GM10248 (cell line): ENCODE results near the gene ELK4.

ENCODE experiments used
- CTCF ChIA-PET: fragments of 300-600 bp; sonication (Branson Sonifier 250); formaldehyde crosslinking; extraction: SDS; loops from one replicate; lab custom pipeline; 2021; ENCODE audit warnings: antibody characterized with exemption; lab: Yijun Ruan, JAX
- POLR2A ChIA-PET: fragments of 350-650 bp; sonication (Branson Sonifier 250); formaldehyde crosslinking; extraction: SDS; loops from one replicate; lab custom pipeline; 2020; ENCODE audit warnings: antibody characterized with exemption; lab: Yijun Ruan, JAX
- DNase-seq: peaks from one replicate; pipeline ENCODE4 v3.0.0; 2012; ENCODE audit errors: extremely low spot score
- TF ChIP-seq, protein P1 (sequence below): IDR thresholded peaks from 2 replicates; pipeline ENCODE4 v1.5.1; 2012; ENCODE audit warnings: mild to moderate bottlenecking, low read depth; ENCODE audit errors: extremely low read depth, missing control alignments, control extremely low read depth

Gene ELK4

DNA sequence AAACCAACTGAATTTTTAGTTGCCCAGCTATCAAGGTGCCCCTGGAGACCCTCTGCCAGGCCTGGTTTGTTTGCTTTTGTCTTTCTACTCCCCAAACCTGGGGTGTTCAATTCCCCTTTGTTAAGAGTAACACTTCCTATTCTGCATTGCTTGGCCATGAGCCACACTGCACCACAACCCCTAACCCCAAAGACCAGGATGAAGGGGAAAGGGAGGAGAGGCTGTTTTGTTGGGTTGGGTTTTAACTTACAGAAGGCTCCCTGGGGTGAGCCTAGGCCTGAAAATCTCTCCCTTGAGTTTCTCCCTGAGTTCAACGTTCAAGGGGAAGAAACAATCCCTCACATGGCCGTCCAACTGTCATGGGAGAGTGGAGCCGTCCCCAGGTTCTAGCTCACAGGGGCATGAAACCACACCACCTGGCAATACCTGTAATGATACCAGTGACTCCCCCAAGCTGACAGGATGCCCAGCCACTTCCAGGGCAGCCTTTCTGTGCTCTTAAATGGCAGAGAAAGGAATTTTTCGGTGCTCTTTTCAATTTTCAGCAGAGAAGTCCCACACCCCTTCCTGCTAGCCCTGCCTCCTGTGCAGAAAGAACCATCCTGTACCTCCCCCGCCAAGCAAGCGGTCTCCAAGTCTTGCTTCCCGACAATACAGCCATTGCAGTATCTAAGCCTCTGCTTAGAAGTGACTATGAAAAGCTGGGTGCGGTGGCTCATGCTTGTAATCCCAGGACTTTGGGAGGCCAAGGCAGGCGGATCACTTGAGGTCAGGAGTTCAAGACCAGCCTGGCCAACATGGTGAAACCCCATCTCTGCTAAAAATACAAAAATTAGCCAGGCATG is 33.6 kb upstream of the ELK4 start:
- DNase-seq = no peak
- ChIA-PET CTCF (interaction anchor here (1.4 to 8.4 kb wide), 4 partner anchors 8 to 75 kb away, joined by 4 to 157 read pairs (median 48); no protein-coding TSS in a partner anchor), POLR2A (no interaction called here)
- TF ChIP-seq, protein P1, sequence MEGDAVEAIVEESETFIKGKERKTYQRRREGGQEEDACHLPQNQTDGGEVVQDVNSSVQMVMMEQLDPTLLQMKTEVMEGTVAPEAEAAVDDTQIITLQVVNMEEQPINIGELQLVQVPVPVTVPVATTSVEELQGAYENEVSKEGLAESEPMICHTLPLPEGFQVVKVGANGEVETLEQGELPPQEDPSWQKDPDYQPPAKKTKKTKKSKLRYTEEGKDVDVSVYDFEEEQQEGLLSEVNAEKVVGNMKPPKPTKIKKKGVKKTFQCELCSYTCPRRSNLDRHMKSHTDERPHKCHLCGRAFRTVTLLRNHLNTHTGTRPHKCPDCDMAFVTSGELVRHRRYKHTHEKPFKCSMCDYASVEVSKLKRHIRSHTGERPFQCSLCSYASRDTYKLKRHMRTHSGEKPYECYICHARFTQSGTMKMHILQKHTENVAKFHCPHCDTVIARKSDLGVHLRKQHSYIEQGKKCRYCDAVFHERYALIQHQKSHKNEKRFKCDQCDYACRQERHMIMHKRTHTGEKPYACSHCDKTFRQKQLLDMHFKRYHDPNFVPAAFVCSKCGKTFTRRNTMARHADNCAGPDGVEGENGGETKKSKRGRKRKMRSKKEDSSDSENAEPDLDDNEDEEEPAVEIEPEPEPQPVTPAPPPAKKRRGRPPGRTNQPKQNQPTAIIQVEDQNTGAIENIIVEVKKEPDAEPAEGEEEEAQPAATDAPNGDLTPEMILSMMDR = no peak

DNA sequence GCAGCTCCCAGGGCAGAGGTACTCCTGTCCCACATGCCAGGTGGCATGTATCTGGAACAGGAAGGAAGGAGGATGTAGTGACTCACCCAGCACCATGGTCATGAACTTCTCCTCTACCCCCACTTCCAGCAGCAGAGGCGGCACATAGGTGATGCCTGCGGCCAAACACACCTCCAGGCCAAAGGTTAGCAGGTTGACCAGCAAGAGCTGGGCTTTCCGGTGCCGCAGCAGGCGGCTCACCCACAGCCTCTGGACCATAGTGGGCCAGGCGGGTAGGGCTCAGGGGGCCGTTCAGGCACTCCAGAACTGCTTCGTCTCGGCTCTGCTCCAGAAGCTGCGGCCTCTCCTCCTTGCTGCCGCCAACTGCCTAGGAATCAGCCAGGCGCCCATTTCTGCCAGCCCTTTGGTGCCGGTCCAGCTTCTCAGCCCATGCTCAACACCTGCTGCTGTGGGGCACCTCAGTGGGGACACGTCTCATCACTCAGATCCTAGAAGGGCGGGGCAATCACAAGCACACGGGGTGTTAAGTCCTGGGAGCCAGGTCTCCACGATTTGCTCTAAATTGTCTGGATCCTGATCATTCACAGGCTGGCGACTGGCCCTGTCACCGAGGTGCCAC is 32.7 kb upstream of the ELK4 start:
- ChIA-PET POLR2A (no interaction called here), CTCF (interaction anchor here (0.9 to 11.9 kb wide), 6 partner anchors 7 to 312 kb away, joined by 3 to 509 read pairs (median 28); no protein-coding TSS in a partner anchor)
- no peak for DNase-seq
- TF ChIP-seq, protein P1 = no peak

DNA sequence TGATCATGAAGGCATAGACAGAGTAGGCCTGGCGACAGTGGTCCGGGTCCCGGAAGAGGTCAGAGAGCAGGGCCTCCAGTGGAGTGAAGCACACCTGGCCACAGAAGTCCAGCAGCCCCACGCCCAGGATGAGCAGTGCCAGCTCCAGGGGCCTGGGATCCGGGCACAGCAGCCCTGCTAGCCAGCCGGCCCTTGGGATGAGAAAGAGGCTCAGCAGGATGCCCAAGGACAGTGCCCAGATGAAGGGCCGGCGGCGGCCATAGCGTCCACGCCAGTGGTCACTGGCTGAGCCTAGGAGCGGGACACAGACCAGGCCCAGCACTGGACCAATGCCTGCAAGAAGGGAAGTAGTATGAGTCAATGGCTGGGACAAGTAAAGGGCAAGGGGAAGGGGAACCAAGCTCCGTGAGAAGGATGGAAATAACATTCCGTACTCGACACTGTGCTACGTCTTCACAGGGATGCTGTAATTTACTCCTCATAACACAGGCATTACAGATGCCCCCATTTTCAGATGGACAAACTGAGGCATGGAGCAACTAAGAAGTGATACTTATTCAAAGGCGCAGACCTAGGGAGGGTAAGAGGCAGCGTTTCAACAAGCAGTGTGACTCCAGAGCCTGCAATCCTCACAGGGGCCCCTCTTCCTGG is 31.6 kb upstream of the ELK4 start:
- no peak for DNase-seq
- ChIA-PET CTCF (interaction anchor here (0.9 to 11.9 kb wide), 5 partner anchors 6 to 313 kb away, joined by 3 to 509 read pairs (median 157); no protein-coding TSS in a partner anchor), POLR2A (no interaction called here)
- TF ChIP-seq, protein P1 = no peak

DNA sequence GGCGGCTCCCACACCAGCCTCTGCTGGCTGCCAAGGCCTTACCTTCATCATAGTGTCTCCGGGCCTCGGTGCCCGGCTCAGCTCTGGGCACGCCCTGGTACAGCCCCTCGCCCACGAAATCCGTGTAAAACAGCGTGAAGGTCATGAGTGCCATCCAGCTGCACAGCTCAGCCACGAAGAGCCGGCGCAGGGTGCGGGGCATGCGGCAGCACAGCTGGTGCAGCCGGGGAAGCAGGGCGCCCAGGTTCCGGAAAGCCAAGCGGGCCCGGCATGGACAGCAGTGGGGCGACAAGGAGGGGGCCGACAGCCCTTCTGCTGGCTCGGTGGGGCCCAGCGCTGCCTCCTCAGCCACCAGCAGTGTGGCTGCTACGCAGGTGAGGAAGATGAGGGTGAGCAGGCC is 31.0 kb upstream of the ELK4 start:
- ChIA-PET CTCF (interaction anchor here (1.0 to 11.9 kb wide), 5 partner anchors 18 to 315 kb away, joined by 3 to 509 read pairs (median 173); no protein-coding TSS in a partner anchor), POLR2A (no interaction called here)
- DNase-seq = no peak
- TF ChIP-seq, protein P1 = no peak

DNA sequence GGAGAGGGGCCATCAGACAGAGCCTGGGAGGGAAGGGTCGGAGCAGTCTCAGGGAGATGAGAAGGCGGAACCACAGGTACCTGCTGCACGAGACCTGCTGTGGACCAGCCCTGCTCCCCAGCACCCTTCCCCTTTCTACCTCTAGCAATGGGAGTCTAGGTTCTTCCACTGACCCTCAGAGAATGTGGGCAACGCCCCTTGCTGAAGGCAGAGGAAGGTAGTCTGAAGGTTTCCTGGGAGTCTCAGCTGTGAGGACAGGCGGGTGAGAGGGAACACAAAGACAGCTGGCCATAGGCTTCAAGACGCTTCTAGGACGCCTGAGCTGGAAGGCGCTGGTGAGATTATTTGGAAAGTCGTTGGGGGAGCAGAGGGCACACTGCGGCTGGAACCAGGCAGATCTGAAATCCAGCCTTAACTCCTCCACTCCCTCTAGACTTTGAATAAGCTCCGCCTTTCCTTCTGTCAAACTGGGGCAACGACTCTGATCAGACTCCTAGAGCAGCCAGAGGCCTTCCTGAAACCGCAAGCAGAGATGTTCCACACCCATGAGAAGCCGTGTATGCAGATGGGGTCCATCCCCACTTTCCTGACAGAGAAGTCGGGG is 30.4 kb upstream of the ELK4 start:
- POLR2A ChIA-PET = interaction anchor here (0.6 kb wide), 1 partner anchor 118 kb away, joined by 4 read pairs; no protein-coding TSS in a partner anchor
- CTCF ChIA-PET = interaction anchor here (1.0 to 11.9 kb wide), 8 partner anchors 12 to 316 kb away, joined by 3 to 509 read pairs (median 68); partner anchors contain the start of gene SLC45A3
- TF ChIP-seq, protein P1 = no peak
- no peak for DNase-seq
